A673 (cell line): Measurements from ENCODE around the gene PBX1.

Experiments
- CTCF ChIP-seq: fragments of 300-800, 200-600 bp; sonication (generic); conservative IDR thresholded peaks from 2 replicates; pipeline ENCODE4 v1.5.1; 2017; ENCODE audit warnings: low read depth, mild to moderate bottlenecking, antibody characterized with exemption, low read length, moderate library complexity, mixed read lengths
- EZH2 ChIP-seq: fragments of 200-600 bp; sonication (generic); IDR thresholded peaks from 2 replicates; pipeline ENCODE4 v1.6.1; 2017; ENCODE audit warnings: borderline replicate concordance, low read depth, mild to moderate bottlenecking, mixed read lengths, antibody characterized with exemption, low read length; ENCODE audit not compliant: poor library complexity, severe bottlenecking

- TF ChIP-seq CTCF (no peak), EZH2 (no peak)
These were observed 32.9 kb downstream of the PBX1 start for GRCh38 chr1:164591858-164592257.
